ENCODE results near the gene TNFRSF14.

Gene TNFRSF14

GRCh38 chr1:2571348-2571747 is 15.2 kb downstream of the TNFRSF14 start:
- Histone ChIP-seq H3K79me1 (ENCODE audit: low read depth, low read length) (no peaks in the 10 kb centered on the region), H2AFZ (ENCODE audit: low read length) (no peak overlapping the region), H2BK120ac (ENCODE audit: low read depth, low read length) (no peak overlapping the region), H3K9me3 (replicated peaks in 1 of 2; ENCODE audit: control insufficient read depth in 2 of 2, insufficient read depth in 1 of 2, low read depth in 1 of 2, low read length in 2 of 2) (peaks cover 3 to 5% of the 10 kb centered on the region in 2 donors), H4K8ac (ENCODE audit: low read depth, low read length) (no peak overlapping the region), H3K18ac (ENCODE audit: low read length) (no peak overlapping the region), H3K4ac (ENCODE audit: low read length) (no peak overlapping the region), H3K9ac (ENCODE audit: low read depth, low read length, poor library complexity) (no peak overlapping the region), H2BK5ac (ENCODE audit: low read length) (no peak overlapping the region), H4K91ac (ENCODE audit: low read depth, low read length, poor library complexity) (no peak overlapping the region), H2BK15ac (ENCODE audit: low read length) (no peak overlapping the region), H3K14ac (ENCODE audit: low read length) (no peak overlapping the region), H3K23ac (ENCODE audit: low read depth, low read length, poor library complexity) (no peak overlapping the region), H3K4me1 (ENCODE audit: control insufficient read depth in 2 of 2, insufficient read depth in 1 of 2, low read depth in 1 of 2, low read length in 2 of 2) (peaks cover under 1 to 1% of the 10 kb centered on the region in 2 donors), H2BK12ac (ENCODE audit: low read length) (no peak overlapping the region), H3K36me3 (replicated peaks in 1 of 2; ENCODE audit: control insufficient read depth in 2 of 2, insufficient read depth in 2 of 2, low read length in 2 of 2) (no peaks in the 10 kb centered on the region), H3K27me3 (ENCODE audit: control insufficient read depth in 3 of 3, insufficient read depth in 3 of 3, low read depth in 1 of 3, low read length in 3 of 3) (peaks cover 0 to 22% (median 4%) of the 10 kb centered on the region in 3 experiments), H3K4me3 (ENCODE audit: low read length in 2 of 2) (no peak overlapping the region), H3K4me2 (ENCODE audit: insufficient read depth, low read length, poor library complexity, severe bottlenecking) (no peak overlapping the region), H3K27ac (replicated peaks; ENCODE audit: low read length) (no peak overlapping the region), H2AK5ac (ENCODE audit: low read depth, low read length) (no peak overlapping the region)
- WGBS, 2 donors (ENCODE audit: extremely low coverage in 2 of 2, insufficient read length in 2 of 2, insufficient replicate concordance in 1 of 2) = no CpG with 5 or more reads among the region's 9 CpGs
- no peak for DNase-seq (ENCODE audit: low spot score)

GRCh38 chr1:2573250-2573920 is 17.2 kb downstream of the TNFRSF14 start:
- no peak overlapping the region for H2AFZ ChIP-seq (ENCODE audit: low read length)
- DNase-seq (ENCODE audit: low spot score) = no peak
- H4K91ac ChIP-seq (ENCODE audit: low read depth, low read length, poor library complexity) = no peak overlapping the region
- H2BK120ac ChIP-seq (ENCODE audit: low read depth, low read length) = no peak overlapping the region
- H4K8ac ChIP-seq (ENCODE audit: low read depth, low read length) = no peak overlapping the region
- H3K36me3 ChIP-seq (replicated peaks in 1 of 2; ENCODE audit: control insufficient read depth in 2 of 2, insufficient read depth in 2 of 2, low read length in 2 of 2) = no peaks in the 10 kb centered on the region
- no peak overlapping the region for H3K27ac ChIP-seq (replicated peaks; ENCODE audit: low read length)
- no peak overlapping the region for H2AK5ac ChIP-seq (ENCODE audit: low read depth, low read length)
- no peak overlapping the region for H2BK12ac ChIP-seq (ENCODE audit: low read length)
- no peak overlapping the region for H3K9ac ChIP-seq (ENCODE audit: low read depth, low read length, poor library complexity)
- no peak overlapping the region for H2BK15ac ChIP-seq (ENCODE audit: low read length)
- H3K9me3 ChIP-seq (replicated peaks in 1 of 2; ENCODE audit: control insufficient read depth in 2 of 2, insufficient read depth in 1 of 2, low read depth in 1 of 2, low read length in 2 of 2) = peaks cover 3 to 5% of the 10 kb centered on the region in 2 donors
- no peaks in the 10 kb centered on the region for H3K79me1 ChIP-seq (ENCODE audit: low read depth, low read length)
- H3K18ac ChIP-seq (ENCODE audit: low read length) = no peak overlapping the region
- no peak overlapping the region for H3K14ac ChIP-seq (ENCODE audit: low read length)
- H3K4me2 ChIP-seq (ENCODE audit: insufficient read depth, low read length, poor library complexity, severe bottlenecking) = no peak overlapping the region
- H3K23ac ChIP-seq (ENCODE audit: low read depth, low read length, poor library complexity) = no peak overlapping the region
- no peak overlapping the region for H2BK5ac ChIP-seq (ENCODE audit: low read length)
- WGBS, 2 donors (ENCODE audit: extremely low coverage in 2 of 2, insufficient read length in 2 of 2, insufficient replicate concordance in 1 of 2) = no CpG with 5 or more reads among the region's 8 CpGs
- peaks cover 0 to 22% (median 4%) of the 10 kb centered on the region in 3 experiments for H3K27me3 ChIP-seq (ENCODE audit: control insufficient read depth in 3 of 3, insufficient read depth in 3 of 3, low read depth in 1 of 3, low read length in 3 of 3)
- no peak overlapping the region for H3K4me3 ChIP-seq (ENCODE audit: low read length in 2 of 2)
- no peak overlapping the region for H3K4ac ChIP-seq (ENCODE audit: low read length)
- peaks cover 4 to 10% of the 10 kb centered on the region in 2 donors for H3K4me1 ChIP-seq (ENCODE audit: control insufficient read depth in 2 of 2, insufficient read depth in 1 of 2, low read depth in 1 of 2, low read length in 2 of 2)

- Histone ChIP-seq H2BK12ac (ENCODE audit: low read length) (no peak overlapping the region), H2AFZ (ENCODE audit: low read length) (no peak overlapping the region), H2BK120ac (ENCODE audit: low read depth, low read length) (no peak overlapping the region), H3K14ac (ENCODE audit: low read length) (no peak overlapping the region), H2AK5ac (ENCODE audit: low read depth, low read length) (no peak overlapping the region), H3K23ac (ENCODE audit: low read depth, low read length, poor library complexity) (no peak overlapping the region), H3K27ac (replicated peaks; ENCODE audit: low read length) (no peak overlapping the region), H3K18ac (ENCODE audit: low read length) (no peak overlapping the region), H3K4me3 (ENCODE audit: low read length in 2 of 2) (no peak overlapping the region), H4K91ac (ENCODE audit: low read depth, low read length, poor library complexity) (no peak overlapping the region), H2BK15ac (ENCODE audit: low read length) (no peak overlapping the region), H3K79me1 (ENCODE audit: low read depth, low read length) (no peaks in the 10 kb centered on the region), H2BK5ac (ENCODE audit: low read length) (no peak overlapping the region), H4K8ac (ENCODE audit: low read depth, low read length) (no peak overlapping the region), H3K36me3 (replicated peaks in 1 of 2; ENCODE audit: control insufficient read depth in 2 of 2, insufficient read depth in 2 of 2, low read length in 2 of 2) (no peaks in the 10 kb centered on the region), H3K9ac (ENCODE audit: low read depth, low read length, poor library complexity) (no peak overlapping the region), H3K9me3 (replicated peaks in 1 of 2; ENCODE audit: control insufficient read depth in 2 of 2, insufficient read depth in 1 of 2, low read depth in 1 of 2, low read length in 2 of 2) (peaks cover 3 to 5% of the 10 kb centered on the region in 2 donors), H3K4me2 (ENCODE audit: insufficient read depth, low read length, poor library complexity, severe bottlenecking) (no peak overlapping the region), H3K4me1 (ENCODE audit: control insufficient read depth in 2 of 2, insufficient read depth in 1 of 2, low read depth in 1 of 2, low read length in 2 of 2) (peaks cover 5 to 10% of the 10 kb centered on the region in 2 donors), H3K4ac (ENCODE audit: low read length) (no peak overlapping the region), H3K27me3 (ENCODE audit: control insufficient read depth in 3 of 3, insufficient read depth in 3 of 3, low read depth in 1 of 3, low read length in 3 of 3) (peaks cover 0 to 18% (median 4%) of the 10 kb centered on the region in 3 experiments)
- no peak for DNase-seq (ENCODE audit: low spot score)
- WGBS, 2 donors (ENCODE audit: extremely low coverage in 2 of 2, insufficient read length in 2 of 2, insufficient replicate concordance in 1 of 2) = no CpG with 5 or more reads among the region's 9 CpGs
Observed at GRCh38 chr1:2574350-2574749, 18.2 kb downstream of the TNFRSF14 start.

- peak overlapping the region; percentile 93 for H2BK12ac ChIP-seq (ENCODE audit: low read length)
- H3K18ac ChIP-seq (ENCODE audit: low read length) = peak overlapping the region; percentile 18
- H3K9ac ChIP-seq (ENCODE audit: low read depth, low read length, poor library complexity) = no peak overlapping the region
- peaks cover 0 to 7% (median 4%) of the 10 kb centered on the region in 3 experiments for H3K27me3 ChIP-seq (ENCODE audit: control insufficient read depth in 3 of 3, insufficient read depth in 3 of 3, low read depth in 1 of 3, low read length in 3 of 3)
- H4K8ac ChIP-seq (ENCODE audit: low read depth, low read length) = no peak overlapping the region
- H3K79me1 ChIP-seq (ENCODE audit: low read depth, low read length) = no peaks in the 10 kb centered on the region
- no peak overlapping the region for H2BK5ac ChIP-seq (ENCODE audit: low read length)
- H3K4me2 ChIP-seq (ENCODE audit: insufficient read depth, low read length, poor library complexity, severe bottlenecking) = no peak overlapping the region
- H2AK5ac ChIP-seq (ENCODE audit: low read depth, low read length) = peak overlapping the region; percentile 58
- H3K4me3 ChIP-seq (ENCODE audit: low read length in 2 of 2) = no peak overlapping the region
- no peak overlapping the region for H3K23ac ChIP-seq (ENCODE audit: low read depth, low read length, poor library complexity)
- no peak overlapping the region for H3K4ac ChIP-seq (ENCODE audit: low read length)
- H3K14ac ChIP-seq (ENCODE audit: low read length) = peak overlapping the region; percentile 14
- no peak for DNase-seq (ENCODE audit: low spot score)
- H3K4me1 ChIP-seq (ENCODE audit: control insufficient read depth in 2 of 2, insufficient read depth in 1 of 2, low read depth in 1 of 2, low read length in 2 of 2) = peaks cover 5 to 10% of the 10 kb centered on the region in 2 donors
- WGBS, 2 donors (ENCODE audit: extremely low coverage in 2 of 2, insufficient read length in 2 of 2, insufficient replicate concordance in 1 of 2) = no CpG with 5 or more reads among the region's 23 CpGs
- peak overlapping the region; percentile 69 for H2AFZ ChIP-seq (ENCODE audit: low read length)
- no peak overlapping the region for H2BK15ac ChIP-seq (ENCODE audit: low read length)
- H2BK120ac ChIP-seq (ENCODE audit: low read depth, low read length) = no peak overlapping the region
- H3K36me3 ChIP-seq (replicated peaks in 1 of 2; ENCODE audit: control insufficient read depth in 2 of 2, insufficient read depth in 2 of 2, low read length in 2 of 2) = no peaks in the 10 kb centered on the region
- no peak overlapping the region for H3K27ac ChIP-seq (replicated peaks; ENCODE audit: low read length)
- H4K91ac ChIP-seq (ENCODE audit: low read depth, low read length, poor library complexity) = no peak overlapping the region
- peaks cover 3 to 5% of the 10 kb centered on the region in 2 donors for H3K9me3 ChIP-seq (replicated peaks in 1 of 2; ENCODE audit: control insufficient read depth in 2 of 2, insufficient read depth in 1 of 2, low read depth in 1 of 2, low read length in 2 of 2)
Observed at GRCh38 chr1:2575801-2576663, 19.9 kb downstream of the TNFRSF14 start.

Data from neuronal stem cell (in vitro differentiated cells).